A673 (cell line): Measurements from ENCODE around the gene MTO1. TPM values are rescaled to one million over a fixed set of nuclear protein-coding genes. Genes with fewer than 3 reads are reported as not detected.
"Not testable (repeated sequence)": the region's sequence is repeated elsewhere in the genome, so short reads cannot be mapped to it uniquely, and the experiment has no call there.

Source experiments
- BruUV-seq: library from RNA; stranded (reverse); fragments of 400-500 nt; replicated peaks from 2 replicates; lab custom pipeline; 2021; lab: Mats Ljungman, UMichigan
- CTCF ChIA-PET: fragments of 300-600 bp; sonication (Branson Sonifier 250); formaldehyde crosslinking; loops from one replicate; lab custom pipeline; 2022; ENCODE audit warnings: antibody characterized with exemption; lab: Charles Lee
- POLR2A ChIA-PET: fragments of 300-600 bp; sonication (Branson Sonifier 250); formaldehyde crosslinking; loops from one replicate; lab custom pipeline; 2022; ENCODE audit warnings: antibody characterized with exemption; ENCODE audit not compliant: low non-redundant PET; lab: Charles Lee
- DNase-seq: peaks from one replicate; pipeline ENCODE4 v3.0.0-alpha.2; 2015; ENCODE audit warnings: low spot score
- H3K27ac ChIP-seq: fragments of 200-600 bp; sonication (generic); 2 replicates; pipeline ENCODE4 v1.5.1; 2016; ENCODE audit warnings: mixed run types, low read depth, mild to moderate bottlenecking, mixed read lengths, antibody characterized with exemption, low read length; ENCODE audit not compliant: poor library complexity, severe bottlenecking
- H3K27me3 ChIP-seq: fragments of 200-600 bp; sonication (generic); replicated peaks from 2 replicates; pipeline ENCODE4 v1.6.1; 2017; ENCODE audit warnings: mixed run types, low read depth, mild to moderate bottlenecking, mixed read lengths, antibody characterized with exemption, low read length; ENCODE audit not compliant: insufficient read depth, poor library complexity
- H3K36me3 ChIP-seq: fragments of 200-600 bp; sonication (generic); 2 replicates; pipeline ENCODE4 v1.6.1; 2016; ENCODE audit warnings: mixed run types, mild to moderate bottlenecking, mixed read lengths, antibody characterized with exemption, low read length; ENCODE audit not compliant: insufficient read depth, poor library complexity, severe bottlenecking
- H3K4me1 ChIP-seq: fragments of 200-600 bp; sonication (generic); 2 replicates; pipeline ENCODE4 v1.6.1; 2017; ENCODE audit warnings: mixed run types, mild to moderate bottlenecking, mixed read lengths, antibody characterized with exemption, low read length; ENCODE audit not compliant: insufficient read depth, poor library complexity, severe bottlenecking
- H3K4me3 ChIP-seq: fragments of 200-600 bp; sonication (generic); 2 replicates; pipeline ENCODE4 v1.5.1; 2016; ENCODE audit warnings: low read depth, mixed run types, mild to moderate bottlenecking, mixed read lengths, low read length; ENCODE audit not compliant: poor library complexity, severe bottlenecking
- H3K9me3 ChIP-seq: fragments of 200-600 bp; sonication (generic); 2 replicates; pipeline ENCODE4 v1.6.1; 2016; ENCODE audit warnings: mixed run types, low read depth, mild to moderate bottlenecking, mixed read lengths, antibody characterized with exemption, low read length; ENCODE audit not compliant: poor library complexity, severe bottlenecking
- CTCF ChIP-seq: fragments of 300-800, 200-600 bp; sonication (generic); conservative IDR thresholded peaks from 2 replicates; pipeline ENCODE4 v1.5.1; 2017; ENCODE audit warnings: low read depth, mild to moderate bottlenecking, antibody characterized with exemption, low read length, moderate library complexity, mixed read lengths
- EZH2 ChIP-seq: fragments of 200-600 bp; sonication (generic); IDR thresholded peaks from 2 replicates; pipeline ENCODE4 v1.6.1; 2017; ENCODE audit warnings: borderline replicate concordance, low read depth, mild to moderate bottlenecking, mixed read lengths, antibody characterized with exemption, low read length; ENCODE audit not compliant: poor library complexity, severe bottlenecking
- intact Hi-C: fragments of 100-400 bp; cut with micrococcal nuclease; formaldehyde crosslinking; loops from one replicate; pipeline ENCODE4 v1.10.0; 2022; ENCODE audit not compliant: unreplicated experiment
- total RNA-seq: library from RNA; stranded (reverse); gene quantifications from 2 replicates; pipeline ENCODE4 v1.2.3, GENCODE V29; 2021

The MTO1 gene
- total RNA-seq, 1 experiment from 2014 or later: 50.8 TPM

GRCh38 chr6:73515204-73515655 lies 53.7 kb downstream of the MTO1 start:
- POLR2A ChIA-PET: interaction anchor here (0.6 kb wide), 1 partner anchor 51 kb away, joined by 3 read pairs; no protein-coding TSS in a partner anchor
- CTCF ChIA-PET: interaction anchor here (0.5 to 0.6 kb wide), 3 partner anchors 65 to 159 kb away, joined by 3 to 4 read pairs (median 3); no protein-coding TSS in a partner anchor
- Histone ChIP-seq H3K36me3 (peaks cover 57% of the 10 kb centered on the region), H3K27me3 (no peaks in the 10 kb centered on the region), H3K27ac (peak overlapping the region; percentile 25), H3K4me1 (peaks cover 21% of the 10 kb centered on the region), H3K4me3 (no peak overlapping the region), H3K9me3 (no peaks in the 10 kb centered on the region)
- no TSS peak for BruUV-seq
- no peak for TF ChIP-seq EZH2
- no peak for TF ChIP-seq CTCF
- intact Hi-C loops: loop anchor here (1.0 kb wide), 1 partner anchor 95 kb away; no protein-coding TSS in a partner anchor
- DNase-seq: peak; percentile 40

- H3K27ac ChIP-seq: peak overlapping the region; percentile 2
- peak; percentile 34 for DNase-seq
- TF ChIP-seq CTCF (no peak), EZH2 (no peak)
- H3K4me3 ChIP-seq: peak overlapping the region; percentile 13
- POLR2A ChIA-PET: interaction anchor here (0.9 kb wide), 1 partner anchor 136 kb away, joined by 3 read pairs; no protein-coding TSS in a partner anchor
- H3K4me1 ChIP-seq: peaks cover 21% of the 10 kb centered on the region
- peaks cover 62% of the 10 kb centered on the region for H3K36me3 ChIP-seq
- CTCF ChIA-PET: no interaction called here
- H3K9me3 ChIP-seq: no peaks in the 10 kb centered on the region
- no TSS peak for BruUV-seq
- no peaks in the 10 kb centered on the region for H3K27me3 ChIP-seq
- intact Hi-C loops: no loop called here
Measured at GRCh38 chr6:73516514-73517489, 55.3 kb downstream of the MTO1 start.

GRCh38 chr6:73518100-73518981 lies 56.8 kb downstream of the MTO1 start:
- DNase-seq, intact Hi-C loops, H3K27ac ChIP-seq, H3K27me3 ChIP-seq, H3K9me3 ChIP-seq, CTCF ChIA-PET, POLR2A ChIA-PET, BruUV-seq: not testable (repeated sequence)
- H3K4me1 ChIP-seq: peaks cover 26% of the 10 kb centered on the region
- H3K36me3 ChIP-seq: peaks cover 62% of the 10 kb centered on the region
- H3K4me3 ChIP-seq: peak overlapping the region; percentile 92

- Histone ChIP-seq H3K36me3 (peaks cover 62% of the 10 kb centered on the region), H3K27ac (peak overlapping the region; percentile 100), H3K4me3 (peak overlapping the region; percentile 92), H3K4me1 (peaks cover 26% of the 10 kb centered on the region)
- H3K27me3 ChIP-seq, intact Hi-C loops, POLR2A ChIA-PET, H3K9me3 ChIP-seq, CTCF ChIA-PET, DNase-seq: not testable (repeated sequence)
- BruUV-seq: TSS peak; percentile 42
Measured at GRCh38 chr6:73518982-73519881, 57.7 kb downstream of the MTO1 start.
